Panc1 (cell line): ENCODE data around the gene AHI1. TPM values are rescaled to one million over a fixed set of nuclear protein-coding genes. Genes with fewer than 3 reads are reported as not detected.

Experiments
- ATAC-seq: fragments of 200-7000 bp; cut with Tn5 transposase; 2 replicates; pipeline ENCODE4 v1.9.1; 2020; ENCODE audit warnings: mild to moderate bottlenecking, moderate library complexity
- BruUV-seq: library from RNA; stranded (reverse); fragments of 400-500 nt; replicated peaks from 2 replicates; lab custom pipeline; 2021; lab: Mats Ljungman, UMichigan
- CTCF ChIA-PET: fragments of 300-600 bp; sonication (Branson Sonifier 250); formaldehyde crosslinking; loops from one replicate; lab custom pipeline; 2022; ENCODE audit warnings: antibody characterized with exemption; lab: Charles Lee
- POLR2A ChIA-PET: fragments of 300-600 bp; sonication (Branson Sonifier 250); formaldehyde crosslinking; loops from one replicate; lab custom pipeline; 2022; ENCODE audit warnings: antibody characterized with exemption; lab: Charles Lee
- DNase-seq: peaks from one replicate; pipeline ENCODE4 v3.0.0-alpha.2; 2010; ENCODE audit warnings: low read depth, low spot score
- H3K27ac ChIP-seq: 2 replicates; pipeline ENCODE4 v1.5.1; 2011; ENCODE audit warnings: mild to moderate bottlenecking, low read length, inconsistent platforms
- H3K27me3 ChIP-seq: fragments of 200-500 bp; sonication (Bioruptor generic); 2 replicates; pipeline ENCODE4 v1.6.0; 2014; ENCODE audit warnings: low read length, inconsistent platforms; ENCODE audit not compliant: control insufficient read depth, insufficient read depth
- H3K36me3 ChIP-seq: fragments of 200-500 bp; sonication (Bioruptor generic); 2 replicates; pipeline ENCODE4 v1.5.1; 2014; ENCODE audit warnings: inconsistent platforms, mild to moderate bottlenecking, low read length, moderate library complexity; ENCODE audit not compliant: control insufficient read depth, insufficient read depth
- H3K4me1 ChIP-seq: 2 replicates; pipeline ENCODE4 v1.5.1; 2011; ENCODE audit warnings: inconsistent platforms, mild to moderate bottlenecking, low read length, moderate library complexity; ENCODE audit not compliant: control insufficient read depth, insufficient read depth
- H3K4me3 ChIP-seq, 2 experiments: 2 replicates each; pipeline ENCODE4 v1.5.1; 2011 to 2012; ENCODE audit warnings: low read depth in 2 of 2, low read length in 2 of 2, mild to moderate bottlenecking in 2 of 2, inconsistent platforms in 1 of 2, moderate library complexity in 1 of 2
- H3K9me3 ChIP-seq: fragments of 200-500 bp; sonication (Bioruptor generic); 2 replicates; pipeline ENCODE4 v1.5.1; 2014; ENCODE audit warnings: low read depth, mild to moderate bottlenecking, inconsistent platforms, low read length, moderate library complexity; ENCODE audit not compliant: control insufficient read depth, insufficient read depth
- POLR2AphosphoS5 ChIP-seq: IDR thresholded peaks from 2 replicates; pipeline ENCODE4 v1.6.1; 2012; ENCODE audit warnings: mild to moderate bottlenecking, low read depth, low read length, moderate library complexity
- SIN3A ChIP-seq: IDR thresholded peaks from 2 replicates; pipeline ENCODE4 v1.6.1; 2012; ENCODE audit warnings: low read depth, mild to moderate bottlenecking, low read length, moderate library complexity, borderline replicate concordance; ENCODE audit not compliant: insufficient read depth
- TCF7L2 ChIP-seq: IDR thresholded peaks from 2 replicates; pipeline ENCODE4 v1.6.1; 2011; ENCODE audit warnings: mild to moderate bottlenecking, low read depth, low read length, inconsistent platforms
- in situ Hi-C: cut with HindIII; loops from 2 replicates; pipeline ENCODE4 v1.10.0; 2016; ENCODE audit warnings: low sequenced_read_pairs, low pct_unique_long_range_greater_than_20kb
- intact Hi-C: fragments of 100-400 bp; cut with micrococcal nuclease; formaldehyde crosslinking; loops from one replicate; pipeline ENCODE4 v1.10.0; 2022; ENCODE audit not compliant: unreplicated experiment
- total RNA-seq: library from RNA; stranded (reverse); gene quantifications from one replicate; pipeline ENCODE4 v1.2.1, GENCODE V29; 2021; ENCODE audit not compliant: unreplicated experiment
- TF ChIP-seq, protein P1 (sequence below): fragments of 450-650 bp; IDR thresholded peaks from 2 replicates; pipeline ENCODE4 v1.5.1; 2017; ENCODE audit warnings: mild to moderate bottlenecking
- TF ChIP-seq, protein P2 (sequence below), 2 experiments: IDR thresholded peaks; 2 replicates each; pipeline ENCODE4 v1.6.1; 2011 to 2012; ENCODE audit warnings: low read depth in 2 of 2, control low read depth in 1 of 2, low read length in 1 of 2, mild to moderate bottlenecking in 1 of 2, moderate library complexity in 1 of 2; ENCODE audit not compliant: insufficient read depth in 1 of 2

The AHI1 gene
- total RNA-seq, 1 experiment from 2014 or later = 22.3 TPM

DNA sequence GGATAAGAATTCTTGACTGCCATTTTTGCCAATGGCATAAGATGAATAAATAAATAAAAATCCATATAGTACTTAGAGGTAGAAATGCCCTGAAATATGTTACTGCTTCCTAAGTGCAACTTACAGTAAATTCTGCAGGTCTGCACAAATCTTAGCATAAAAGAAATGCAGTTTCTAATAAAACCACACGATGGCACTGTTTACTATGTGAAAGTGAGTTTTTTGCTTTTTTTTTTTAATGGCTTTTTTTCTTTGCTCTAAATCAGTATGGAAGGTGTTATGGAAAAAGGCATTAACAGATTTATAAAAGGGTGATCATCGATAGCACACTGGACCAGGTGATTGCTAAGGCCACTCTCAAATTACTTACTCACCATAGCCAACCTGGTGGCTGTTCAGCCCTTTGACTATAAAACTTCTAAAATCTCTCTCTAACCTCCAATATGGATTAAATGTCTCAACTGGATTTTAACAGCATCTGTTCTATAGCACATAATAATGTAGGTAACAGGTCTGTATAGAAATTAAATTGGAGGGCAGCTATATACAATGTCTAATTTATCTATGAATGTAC lies 45.8 kb downstream of the AHI1 start:
- TF ChIP-seq TCF7L2 = no peak
- TF ChIP-seq POLR2AphosphoS5 = no peak
- no peak for TF ChIP-seq SIN3A
- TF ChIP-seq, protein P1, sequence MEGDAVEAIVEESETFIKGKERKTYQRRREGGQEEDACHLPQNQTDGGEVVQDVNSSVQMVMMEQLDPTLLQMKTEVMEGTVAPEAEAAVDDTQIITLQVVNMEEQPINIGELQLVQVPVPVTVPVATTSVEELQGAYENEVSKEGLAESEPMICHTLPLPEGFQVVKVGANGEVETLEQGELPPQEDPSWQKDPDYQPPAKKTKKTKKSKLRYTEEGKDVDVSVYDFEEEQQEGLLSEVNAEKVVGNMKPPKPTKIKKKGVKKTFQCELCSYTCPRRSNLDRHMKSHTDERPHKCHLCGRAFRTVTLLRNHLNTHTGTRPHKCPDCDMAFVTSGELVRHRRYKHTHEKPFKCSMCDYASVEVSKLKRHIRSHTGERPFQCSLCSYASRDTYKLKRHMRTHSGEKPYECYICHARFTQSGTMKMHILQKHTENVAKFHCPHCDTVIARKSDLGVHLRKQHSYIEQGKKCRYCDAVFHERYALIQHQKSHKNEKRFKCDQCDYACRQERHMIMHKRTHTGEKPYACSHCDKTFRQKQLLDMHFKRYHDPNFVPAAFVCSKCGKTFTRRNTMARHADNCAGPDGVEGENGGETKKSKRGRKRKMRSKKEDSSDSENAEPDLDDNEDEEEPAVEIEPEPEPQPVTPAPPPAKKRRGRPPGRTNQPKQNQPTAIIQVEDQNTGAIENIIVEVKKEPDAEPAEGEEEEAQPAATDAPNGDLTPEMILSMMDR = peak; percentile 74; the same call in 1 of the 2 replicates
- H3K27me3 ChIP-seq = no peaks in the 10 kb centered on the region
- DNase-seq = peak; percentile 15
- no peak overlapping the region for H3K27ac ChIP-seq
- no peaks in the 10 kb centered on the region for H3K4me1 ChIP-seq
- ChIA-PET POLR2A (no interaction called here), CTCF (interaction anchor here (0.7 kb wide), 1 partner anchor 72 kb away, joined by 6 read pairs; no protein-coding TSS in a partner anchor)
- H3K36me3 ChIP-seq = peaks cover 5% of the 10 kb centered on the region; the same call in 1 of the 2 replicates
- in situ Hi-C loops = no loop called here
- no peak overlapping the region for H3K4me3 ChIP-seq
- H3K9me3 ChIP-seq = no peaks in the 10 kb centered on the region
- no peak for ATAC-seq
- intact Hi-C loops = loop anchor here (5.0 kb wide), 1 partner anchor 776 kb away; no protein-coding TSS in a partner anchor
- BruUV-seq = no TSS peak

DNA sequence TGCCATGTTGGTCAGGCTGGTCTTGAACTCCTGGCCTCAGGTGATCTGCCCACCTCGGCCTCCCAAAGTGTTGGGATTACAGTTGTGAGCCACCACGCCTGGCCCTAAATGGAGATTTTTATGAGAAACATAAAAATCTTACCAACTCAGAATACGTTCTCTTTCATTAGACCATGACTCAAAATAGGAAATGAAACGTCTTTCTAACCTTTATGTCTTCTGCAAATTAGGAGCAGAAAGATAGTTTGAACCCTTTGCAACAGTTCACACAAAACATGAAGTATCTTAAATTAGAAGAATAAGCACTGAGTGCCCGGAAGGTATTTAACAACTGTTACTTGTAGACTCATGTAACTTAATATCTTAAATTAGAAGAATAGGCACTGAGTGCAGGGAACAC lies 48.3 kb downstream of the AHI1 start:
- ATAC-seq (no peak), DNase-seq (no peak)
- ChIA-PET POLR2A (no interaction called here), CTCF (no interaction called here)
- no peak for TF ChIP-seq SIN3A
- TF ChIP-seq, protein P1 = no peak
- no peak for TF ChIP-seq POLR2AphosphoS5
- TF ChIP-seq, protein P2, sequence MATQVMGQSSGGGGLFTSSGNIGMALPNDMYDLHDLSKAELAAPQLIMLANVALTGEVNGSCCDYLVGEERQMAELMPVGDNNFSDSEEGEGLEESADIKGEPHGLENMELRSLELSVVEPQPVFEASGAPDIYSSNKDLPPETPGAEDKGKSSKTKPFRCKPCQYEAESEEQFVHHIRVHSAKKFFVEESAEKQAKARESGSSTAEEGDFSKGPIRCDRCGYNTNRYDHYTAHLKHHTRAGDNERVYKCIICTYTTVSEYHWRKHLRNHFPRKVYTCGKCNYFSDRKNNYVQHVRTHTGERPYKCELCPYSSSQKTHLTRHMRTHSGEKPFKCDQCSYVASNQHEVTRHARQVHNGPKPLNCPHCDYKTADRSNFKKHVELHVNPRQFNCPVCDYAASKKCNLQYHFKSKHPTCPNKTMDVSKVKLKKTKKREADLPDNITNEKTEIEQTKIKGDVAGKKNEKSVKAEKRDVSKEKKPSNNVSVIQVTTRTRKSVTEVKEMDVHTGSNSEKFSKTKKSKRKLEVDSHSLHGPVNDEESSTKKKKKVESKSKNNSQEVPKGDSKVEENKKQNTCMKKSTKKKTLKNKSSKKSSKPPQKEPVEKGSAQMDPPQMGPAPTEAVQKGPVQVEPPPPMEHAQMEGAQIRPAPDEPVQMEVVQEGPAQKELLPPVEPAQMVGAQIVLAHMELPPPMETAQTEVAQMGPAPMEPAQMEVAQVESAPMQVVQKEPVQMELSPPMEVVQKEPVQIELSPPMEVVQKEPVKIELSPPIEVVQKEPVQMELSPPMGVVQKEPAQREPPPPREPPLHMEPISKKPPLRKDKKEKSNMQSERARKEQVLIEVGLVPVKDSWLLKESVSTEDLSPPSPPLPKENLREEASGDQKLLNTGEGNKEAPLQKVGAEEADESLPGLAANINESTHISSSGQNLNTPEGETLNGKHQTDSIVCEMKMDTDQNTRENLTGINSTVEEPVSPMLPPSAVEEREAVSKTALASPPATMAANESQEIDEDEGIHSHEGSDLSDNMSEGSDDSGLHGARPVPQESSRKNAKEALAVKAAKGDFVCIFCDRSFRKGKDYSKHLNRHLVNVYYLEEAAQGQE (IDR thresholded peaks at IDR 0.05; ENCODE audit: insufficient read depth in 1 of 2, low read depth in 2 of 2, low read length in 1 of 2) = no peak
- TF ChIP-seq TCF7L2 = no peak
- Histone ChIP-seq H3K4me1 (no peaks in the 10 kb centered on the region), H3K36me3 (peaks cover 5% of the 10 kb centered on the region; the same call in 1 of the 2 replicates), H3K4me3 (no peak overlapping the region), H3K27me3 (no peaks in the 10 kb centered on the region), H3K27ac (no peak overlapping the region), H3K9me3 (no peaks in the 10 kb centered on the region)
- no TSS peak for BruUV-seq
- in situ Hi-C loops = no loop called here
- intact Hi-C loops = no loop called here
